ENCODE results near the gene IRX6. TPM values are rescaled to one million over a fixed set of nuclear protein-coding genes. Genes with fewer than 3 reads are reported as not detected.

IRX6 gene
- total and polyA plus RNA-seq, 3 donors from 2014 or later, result 0.12 to 0.63 (median 0.50) TPM

- no peak for DNase-seq
- Histone ChIP-seq H3K27ac (no peak overlapping the region), H3K36me3 (ENCODE audit: low read depth, missing control alignments) (no peaks in the 10 kb centered on the region), H3K4me1 (no peaks in the 10 kb centered on the region), H3K27me3 (no peaks in the 10 kb centered on the region), H3K4me3 (no peak overlapping the region), H3K9me3 (no peaks in the 10 kb centered on the region)
- no peak for TF ChIP-seq CTCF (IDR thresholded peaks at IDR 0.05)
- TF ChIP-seq POLR2A (IDR thresholded peaks at IDR 0.05), result no peak
- intact Hi-C loops (cut with DNase I; ENCODE audit: low total_unique reads), result no loop called here
- WGBS, 2 donors, result 64 to 93% methylated on average over 1 of the region's 1 CpG
These were observed 46.5 kb upstream of the IRX6 start for GRCh38 chr16:55277536-55277935.

- DNase-seq, result no peak
- TF ChIP-seq CTCF (IDR thresholded peaks at IDR 0.05) (no peak), POLR2A (IDR thresholded peaks at IDR 0.05) (no peak)
- 74 to 88% methylated on average over 6 of the region's 6 CpGs for WGBS, 2 donors
- intact Hi-C loops (cut with DNase I; ENCODE audit: low total_unique reads), result no loop called here
- Histone ChIP-seq H3K27ac (no peak overlapping the region), H3K4me3 (no peak overlapping the region), H3K4me1 (no peaks in the 10 kb centered on the region), H3K27me3 (no peaks in the 10 kb centered on the region), H3K36me3 (ENCODE audit: low read depth, missing control alignments) (no peaks in the 10 kb centered on the region), H3K9me3 (no peaks in the 10 kb centered on the region)
These were observed 44.4 kb upstream of the IRX6 start for GRCh38 chr16:55279598-55279997.

- no peak for TF ChIP-seq CTCF (IDR thresholded peaks at IDR 0.05)
- no peak for TF ChIP-seq POLR2A (IDR thresholded peaks at IDR 0.05)
- Histone ChIP-seq H3K36me3 (ENCODE audit: low read depth, missing control alignments) (no peaks in the 10 kb centered on the region), H3K9me3 (no peaks in the 10 kb centered on the region), H3K27me3 (no peaks in the 10 kb centered on the region), H3K27ac (no peak overlapping the region), H3K4me3 (no peak overlapping the region), H3K4me1 (no peaks in the 10 kb centered on the region)
- intact Hi-C loops (cut with DNase I; ENCODE audit: low total_unique reads), result no loop called here
- no peak for DNase-seq
- 47 to 63% methylated on average over 3 to 4 of the region's 4 CpGs for WGBS, 2 donors
These were observed 43.4 kb upstream of the IRX6 start for GRCh38 chr16:55280587-55280986.

DNA sequence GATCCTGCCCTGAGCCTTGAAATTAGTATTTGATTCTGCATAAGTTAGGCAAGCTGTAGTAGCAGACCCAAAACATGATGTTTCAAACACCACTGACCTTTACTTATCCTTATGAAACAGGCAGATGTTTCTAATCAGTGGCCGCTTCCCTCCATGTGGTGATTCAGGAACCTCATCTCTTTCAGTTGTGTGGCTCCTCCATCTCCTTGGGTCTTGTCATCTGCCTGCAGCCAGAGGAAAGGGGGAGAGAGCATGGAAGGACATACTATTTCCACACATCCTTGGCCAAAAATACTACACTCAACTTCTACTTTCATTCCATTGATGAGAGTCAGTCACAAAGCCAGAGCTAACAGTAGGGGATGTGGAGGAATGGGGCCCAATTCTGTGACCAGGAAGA lies 41.6 kb upstream of the IRX6 start:
- H3K27me3 ChIP-seq, result no peaks in the 10 kb centered on the region
- TF ChIP-seq CTCF (IDR thresholded peaks at IDR 0.05), result no peak
- no peak for TF ChIP-seq POLR2A (IDR thresholded peaks at IDR 0.05)
- H3K36me3 ChIP-seq (ENCODE audit: low read depth, missing control alignments), result no peaks in the 10 kb centered on the region
- WGBS, 2 donors, result 23 to 90% methylated on average over 1 of the region's 1 CpG
- no peak overlapping the region for H3K27ac ChIP-seq
- no peak overlapping the region for H3K4me3 ChIP-seq
- no peaks in the 10 kb centered on the region for H3K4me1 ChIP-seq
- DNase-seq, result no peak
- intact Hi-C loops (cut with DNase I; ENCODE audit: low total_unique reads), result no loop called here
- no peaks in the 10 kb centered on the region for H3K9me3 ChIP-seq

DNA sequence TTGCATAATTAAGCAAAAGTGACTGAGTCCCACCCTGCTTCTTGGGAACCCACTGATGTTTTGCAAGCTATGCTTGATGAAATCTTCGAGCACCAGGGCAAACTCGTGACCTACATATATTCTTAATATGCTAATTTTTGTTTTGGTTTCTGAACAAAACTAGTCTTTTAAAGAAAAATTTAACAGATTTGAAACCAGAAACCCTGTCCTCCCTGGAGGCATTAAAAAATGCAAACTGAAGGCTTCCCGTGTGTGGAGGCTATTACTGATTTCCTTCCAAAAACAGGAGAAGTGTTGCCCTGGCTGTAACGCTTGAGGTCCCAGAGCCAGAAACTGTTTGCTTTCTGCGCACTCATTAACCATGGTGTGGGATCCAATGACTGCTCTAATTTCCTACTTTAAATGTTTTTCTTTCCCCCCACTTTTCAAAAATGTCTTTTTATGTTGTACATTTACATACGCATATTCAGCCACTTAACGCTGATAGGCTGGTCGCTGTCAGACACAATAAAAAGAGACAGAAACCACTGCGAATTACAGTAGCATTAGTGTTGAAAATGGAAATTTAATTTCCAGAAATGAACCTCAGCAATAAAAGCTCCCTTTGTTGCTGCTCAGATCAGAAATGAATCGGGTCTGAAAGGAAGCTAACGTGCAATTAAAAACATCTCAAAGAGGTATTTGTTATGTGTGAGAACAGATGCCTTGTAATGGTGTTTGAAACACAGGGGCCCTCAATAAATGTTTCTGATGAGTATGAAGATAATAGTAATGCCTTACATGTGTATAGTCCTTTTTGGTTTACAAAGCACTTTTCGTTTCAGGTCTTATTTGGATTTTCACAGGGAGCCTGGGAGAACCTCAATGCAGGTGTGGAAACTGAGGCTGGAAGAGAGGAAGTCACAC lies 39.9 kb upstream of the IRX6 start:
- intact Hi-C loops (cut with DNase I; ENCODE audit: low total_unique reads), result no loop called here
- Histone ChIP-seq H3K4me3 (no peak overlapping the region), H3K4me1 (no peaks in the 10 kb centered on the region), H3K36me3 (ENCODE audit: low read depth, missing control alignments) (no peaks in the 10 kb centered on the region), H3K9me3 (no peaks in the 10 kb centered on the region), H3K27ac (no peak overlapping the region), H3K27me3 (no peaks in the 10 kb centered on the region)
- TF ChIP-seq CTCF (IDR thresholded peaks at IDR 0.05) (no peak), POLR2A (IDR thresholded peaks at IDR 0.05) (no peak)
- DNase-seq, result no peak
- 68 to 69% methylated on average over 12 of the region's 12 CpGs for WGBS, 2 donors

All from testis (tissue), 3 donors.